GM21423 (cell line): Measurements from ENCODE around the gene SRL.

Source experiments
- ATAC-seq: cut with Tn5 transposase; IDR thresholded peaks from one replicate; pipeline ENCODE4 v1.9.1; 2021; ENCODE audit warnings: mild to moderate bottlenecking, moderate library complexity; ENCODE audit not compliant: unreplicated experiment

The SRL gene

DNA sequence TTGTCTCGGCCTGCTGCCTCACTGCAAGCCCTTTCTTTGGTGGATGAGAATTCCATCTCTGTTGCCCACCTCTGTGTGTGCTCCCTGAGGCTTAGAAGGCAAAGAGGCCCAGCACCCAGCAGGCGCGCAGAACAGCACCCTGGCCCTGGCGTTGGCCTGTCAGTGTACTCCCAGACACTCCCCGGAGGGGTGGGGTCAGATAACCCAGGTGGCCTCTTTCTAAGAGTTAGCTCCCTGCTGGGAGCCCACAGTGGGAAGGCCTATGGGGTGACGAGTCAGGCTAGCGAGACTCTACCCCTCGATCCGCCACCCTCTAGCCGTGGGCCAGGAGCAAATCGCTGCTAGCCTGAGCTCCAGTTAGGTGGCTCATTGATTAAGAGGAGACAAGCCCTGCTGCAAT lies 38.1 kb downstream of the SRL start:
- ATAC-seq = no peak

DNA sequence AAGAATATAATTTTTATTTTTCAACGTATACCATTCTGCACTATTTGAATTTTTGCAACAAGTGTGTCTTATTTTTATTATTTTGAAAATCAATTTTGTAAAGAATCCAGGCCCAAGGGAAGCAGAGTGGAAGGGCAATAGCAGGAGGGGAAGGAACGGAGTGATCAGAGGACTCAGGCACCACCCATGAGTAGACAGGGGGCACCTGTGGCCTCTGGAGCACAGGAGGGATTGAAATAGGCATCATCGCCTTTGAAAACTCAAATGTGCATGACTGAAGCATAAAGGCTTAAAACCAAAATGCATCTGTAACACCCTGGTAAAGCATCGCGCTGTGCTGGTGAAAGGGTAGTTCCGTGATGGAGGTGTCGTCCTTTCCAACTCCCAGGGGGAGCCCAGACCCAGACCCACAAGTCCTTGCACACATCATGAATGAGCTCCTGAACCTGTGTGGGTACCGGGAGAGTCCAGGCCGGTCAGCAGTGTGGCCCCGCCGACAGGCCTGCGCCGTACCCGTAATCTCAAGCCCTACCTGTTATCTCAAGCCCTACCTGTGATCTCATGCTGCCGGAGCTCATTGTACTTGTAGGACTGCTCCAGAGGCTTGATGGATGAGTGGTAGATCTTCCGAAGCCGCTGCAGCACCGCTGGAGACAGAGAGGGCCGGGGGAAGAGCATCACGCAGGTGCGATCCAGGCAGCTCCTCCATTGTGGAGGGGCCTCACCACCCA lies 39.1 kb downstream of the SRL start:
- no peak for ATAC-seq

DNA sequence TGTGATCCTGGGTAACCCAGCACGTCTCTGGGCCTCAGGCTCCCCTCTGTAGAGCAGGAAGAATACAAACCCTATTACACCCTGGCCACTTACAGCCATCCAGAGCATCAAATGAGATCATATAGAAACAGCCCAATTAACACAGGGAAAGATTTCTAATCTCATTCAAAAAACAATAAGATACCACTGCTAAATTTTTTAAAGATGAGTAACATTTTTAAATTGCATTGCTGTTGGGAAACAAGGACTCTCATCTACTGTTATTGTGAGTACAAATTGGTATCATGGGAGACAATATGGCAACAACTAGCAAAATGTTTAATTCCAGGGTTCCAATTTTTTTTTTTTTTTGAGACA lies 41.1 kb downstream of the SRL start:
- no peak for ATAC-seq

DNA sequence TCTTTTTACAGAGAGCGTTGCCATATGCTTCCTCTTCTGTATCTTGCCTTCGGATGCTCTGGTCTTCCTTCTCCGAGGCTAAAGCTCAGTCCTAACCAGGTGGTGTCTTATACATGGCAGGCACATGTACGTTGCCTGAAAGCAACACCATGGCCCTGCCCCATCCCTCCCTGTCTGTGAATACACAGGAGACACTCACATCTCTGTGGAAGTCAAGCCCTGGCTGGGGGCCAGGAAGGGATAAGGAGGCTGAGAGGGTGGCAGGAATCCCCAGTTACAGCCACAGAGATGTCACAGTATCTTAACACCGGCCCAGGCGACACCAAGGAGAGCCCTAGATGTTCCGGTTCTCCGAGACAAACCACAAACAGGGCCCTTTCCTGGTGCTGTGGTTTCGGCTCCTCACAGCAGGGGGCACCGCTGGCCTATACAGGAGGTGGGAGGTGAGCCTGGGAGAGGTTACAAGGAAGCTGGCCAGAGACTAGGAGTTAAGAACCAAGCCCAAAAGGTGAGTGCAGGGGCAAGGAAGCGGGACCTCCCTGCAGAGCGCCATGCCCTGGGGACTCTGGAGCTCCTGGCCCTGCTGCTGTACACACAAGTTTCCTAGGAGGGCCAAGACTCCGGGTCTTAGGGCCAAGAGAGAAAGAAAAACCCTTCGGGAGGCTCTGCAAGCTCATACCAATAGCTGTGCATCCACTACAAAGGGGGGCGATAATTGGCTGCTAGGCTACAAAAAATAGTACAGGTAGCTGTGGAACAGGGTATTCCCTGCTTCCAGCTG lies 41.7 kb downstream of the SRL start:
- no peak for ATAC-seq

DNA sequence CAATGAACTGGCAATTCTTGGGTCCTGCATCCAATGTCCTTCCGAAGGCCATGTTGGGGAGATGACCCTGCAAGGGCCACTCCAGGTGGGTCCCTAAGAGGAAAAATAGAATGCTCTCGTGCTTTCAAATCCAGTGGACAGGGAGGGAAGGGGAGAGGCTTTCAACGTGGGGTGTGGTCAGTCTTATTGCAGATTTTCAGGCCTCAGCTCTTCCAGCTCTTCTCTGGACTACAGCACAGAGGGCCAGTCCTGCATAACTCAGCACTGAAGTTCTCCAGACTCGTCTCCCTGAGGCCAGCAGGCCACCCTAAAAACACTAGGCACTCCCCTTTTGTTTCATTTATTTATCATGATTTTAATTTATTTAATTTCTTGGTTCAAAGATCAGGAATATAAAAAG lies 43.1 kb downstream of the SRL start:
- no peak for ATAC-seq

DNA sequence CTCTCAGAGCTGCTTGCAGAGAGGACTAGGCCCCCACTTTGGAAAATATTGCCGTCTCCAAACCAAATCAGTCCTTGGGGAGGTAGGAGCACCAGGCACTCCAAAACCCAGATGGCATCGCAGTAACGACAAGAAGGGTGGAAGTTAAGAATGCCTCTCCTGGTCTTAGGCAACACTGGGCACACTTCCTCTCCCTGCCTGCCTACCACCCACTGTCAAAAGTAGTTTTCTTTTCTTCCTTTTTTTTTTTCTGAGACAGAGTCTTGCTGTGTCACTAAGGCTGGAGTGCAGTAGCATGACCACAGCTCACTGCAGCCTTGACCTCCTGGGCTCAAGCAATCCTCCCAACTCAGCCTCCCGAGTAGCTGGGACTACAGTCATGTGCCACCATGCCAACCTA lies 47.2 kb downstream of the SRL start:
- no peak for ATAC-seq

DNA sequence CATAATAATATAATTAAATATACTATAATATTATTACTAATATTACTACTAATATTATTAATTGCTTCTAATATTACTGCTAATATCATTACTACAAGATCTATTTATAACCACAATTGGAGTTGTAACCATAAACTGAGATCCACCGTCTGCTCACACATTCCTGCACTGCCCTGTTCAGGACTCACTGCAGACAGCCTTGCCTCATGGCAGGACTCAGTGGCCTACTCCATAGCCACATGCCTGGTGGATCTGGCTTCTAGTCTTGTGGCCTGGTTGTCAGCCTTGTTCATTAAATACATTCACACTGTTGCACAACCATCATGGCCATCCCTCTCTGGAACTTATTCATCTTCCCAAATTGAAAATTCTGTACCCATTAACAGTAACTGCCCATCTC lies 48.0 kb downstream of the SRL start:
- ATAC-seq = no peak

DNA sequence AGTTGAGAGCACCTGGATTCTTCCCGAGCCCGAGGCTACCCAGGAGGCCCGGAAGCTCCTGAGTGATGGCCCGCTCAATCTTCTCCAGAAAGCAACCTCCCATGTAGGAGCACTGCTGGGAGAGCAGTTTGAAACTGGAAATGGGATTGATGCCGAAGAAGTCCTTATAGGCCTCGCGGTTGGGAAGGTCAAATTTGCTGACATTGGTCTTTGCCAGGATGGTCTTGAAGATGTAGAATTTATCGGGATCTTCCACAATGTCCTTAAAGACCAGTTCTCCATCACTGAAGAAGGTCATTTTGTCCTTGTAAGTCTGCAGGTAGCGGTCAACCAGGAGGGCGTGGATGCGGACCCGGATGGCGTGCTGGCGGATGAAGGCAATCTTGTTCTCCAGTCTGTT lies 49.7 kb downstream of the SRL start:
- no peak for ATAC-seq

DNA sequence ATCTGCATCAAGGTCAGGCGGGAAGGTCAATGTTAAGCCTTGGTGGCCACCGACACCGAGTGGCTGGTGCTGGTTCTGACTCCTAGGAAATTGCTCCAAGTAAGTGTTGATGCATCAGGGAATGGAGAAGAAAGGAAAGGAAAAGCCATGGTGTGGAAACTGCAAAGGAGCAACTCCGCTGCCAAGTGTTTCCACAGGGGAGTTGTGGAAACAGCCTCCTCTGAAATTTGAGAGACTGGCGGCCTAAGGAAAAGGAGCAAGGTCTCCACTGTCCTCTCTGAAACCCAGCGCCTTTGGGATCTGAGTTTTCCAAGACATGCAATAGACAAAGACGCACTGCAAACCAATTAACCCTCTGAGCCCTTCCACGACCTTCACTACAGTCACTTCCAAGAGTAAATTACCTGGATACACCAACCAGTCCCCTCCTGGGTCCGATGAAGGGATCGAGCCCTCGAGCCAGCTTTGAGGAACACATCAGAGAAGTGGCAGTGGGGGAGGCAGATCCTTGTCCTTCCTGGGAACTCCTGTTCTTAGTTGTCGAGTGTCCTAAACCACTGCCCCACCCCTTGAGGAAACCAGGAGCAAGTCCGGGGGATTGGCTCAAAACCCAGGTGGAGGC lies 51.1 kb downstream of the SRL start:
- ATAC-seq = no peak

DNA sequence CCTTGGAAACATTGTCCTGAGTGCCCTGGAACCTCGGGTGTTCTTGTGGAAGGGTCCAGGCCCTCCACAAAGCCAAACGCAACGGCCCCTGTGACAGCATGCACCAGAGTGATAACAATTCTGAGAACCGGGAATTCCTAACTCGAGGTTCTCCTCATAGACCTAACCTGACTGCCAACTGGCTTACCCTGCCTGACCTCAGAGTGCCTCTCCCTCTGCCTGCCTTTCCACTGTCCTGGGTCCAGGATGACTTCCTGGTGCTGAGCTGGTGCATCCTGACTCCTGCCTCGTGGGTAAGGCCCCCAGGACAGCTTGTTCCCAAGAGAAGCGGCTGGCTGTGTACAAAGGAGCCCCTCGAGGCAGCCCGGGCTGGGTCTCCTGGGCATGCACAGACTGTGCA lies 51.8 kb downstream of the SRL start:
- no peak for ATAC-seq

DNA sequence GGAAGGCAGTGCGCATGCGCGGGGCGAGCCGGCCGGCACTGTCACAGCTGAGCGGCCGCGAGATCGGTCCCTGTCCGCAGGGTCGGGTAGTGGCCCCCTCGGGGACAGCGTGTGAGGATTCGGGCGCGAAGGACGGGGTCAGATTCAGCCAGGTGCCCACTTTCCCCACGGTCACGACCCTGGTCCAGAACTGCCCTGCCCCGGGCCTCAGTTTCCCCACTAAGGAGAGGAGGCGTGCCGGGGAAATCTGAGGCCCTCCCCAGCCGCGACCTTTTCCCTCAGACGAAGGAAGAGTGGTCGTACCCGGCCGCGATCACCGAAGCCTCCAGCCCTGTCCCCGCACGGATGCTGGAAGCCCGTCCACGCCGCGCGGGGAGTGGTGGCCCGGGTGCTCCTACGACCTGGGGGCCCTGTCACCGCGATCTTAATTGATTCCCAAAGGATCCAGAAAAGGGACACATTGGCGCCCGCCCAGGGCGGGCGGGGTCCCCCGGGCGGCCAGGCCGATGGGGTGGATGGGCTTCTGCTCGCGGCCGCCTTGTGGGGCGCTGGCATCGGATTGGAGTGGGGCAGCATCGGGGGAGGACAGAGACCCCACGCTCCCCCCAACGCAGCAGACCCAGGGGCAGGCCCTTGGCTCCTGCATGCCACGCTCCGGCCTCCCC lies 57.7 kb downstream of the SRL start:
- ATAC-seq = peak; percentile 2

DNA sequence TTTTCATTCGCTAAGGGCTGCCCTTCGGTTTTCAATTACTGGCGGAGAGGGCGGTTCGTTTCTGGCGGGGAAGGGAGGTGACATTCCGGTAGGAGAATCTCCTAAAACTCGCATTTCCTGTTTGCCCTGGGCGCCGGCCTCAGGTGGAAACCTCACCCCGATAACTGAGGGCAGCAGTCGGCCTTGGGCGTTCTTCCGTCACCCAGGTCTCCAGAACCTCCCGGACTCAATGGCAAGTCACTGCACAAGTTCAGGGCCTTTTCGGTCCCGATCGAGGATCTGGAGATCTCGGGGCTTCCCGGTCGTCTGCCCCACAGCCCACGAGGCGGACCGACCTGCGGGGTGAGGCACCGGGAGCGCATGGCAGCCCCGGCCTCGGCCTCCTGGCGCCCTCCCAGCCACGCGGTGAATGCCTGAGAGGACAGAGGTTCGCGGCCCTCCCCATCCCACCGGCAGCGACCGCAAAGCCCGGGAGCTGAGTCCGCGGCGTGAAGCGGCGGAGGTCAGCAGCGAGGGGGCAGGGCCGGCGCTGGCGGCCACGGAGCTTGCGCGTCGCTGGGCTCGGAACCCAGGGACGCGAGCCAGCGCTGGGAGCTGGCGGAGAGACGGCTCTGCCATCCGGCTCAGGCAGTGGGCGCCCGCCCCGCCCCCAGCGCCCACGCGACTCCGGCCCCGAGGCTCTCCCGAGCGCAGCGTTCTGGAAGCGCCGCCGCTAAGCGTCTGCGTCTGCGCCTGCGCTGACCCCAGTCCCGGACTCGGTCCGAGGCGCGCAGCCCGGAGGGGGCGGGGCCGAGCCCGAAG lies 58.4 kb downstream of the SRL start:
- ATAC-seq = peak; percentile 77

DNA sequence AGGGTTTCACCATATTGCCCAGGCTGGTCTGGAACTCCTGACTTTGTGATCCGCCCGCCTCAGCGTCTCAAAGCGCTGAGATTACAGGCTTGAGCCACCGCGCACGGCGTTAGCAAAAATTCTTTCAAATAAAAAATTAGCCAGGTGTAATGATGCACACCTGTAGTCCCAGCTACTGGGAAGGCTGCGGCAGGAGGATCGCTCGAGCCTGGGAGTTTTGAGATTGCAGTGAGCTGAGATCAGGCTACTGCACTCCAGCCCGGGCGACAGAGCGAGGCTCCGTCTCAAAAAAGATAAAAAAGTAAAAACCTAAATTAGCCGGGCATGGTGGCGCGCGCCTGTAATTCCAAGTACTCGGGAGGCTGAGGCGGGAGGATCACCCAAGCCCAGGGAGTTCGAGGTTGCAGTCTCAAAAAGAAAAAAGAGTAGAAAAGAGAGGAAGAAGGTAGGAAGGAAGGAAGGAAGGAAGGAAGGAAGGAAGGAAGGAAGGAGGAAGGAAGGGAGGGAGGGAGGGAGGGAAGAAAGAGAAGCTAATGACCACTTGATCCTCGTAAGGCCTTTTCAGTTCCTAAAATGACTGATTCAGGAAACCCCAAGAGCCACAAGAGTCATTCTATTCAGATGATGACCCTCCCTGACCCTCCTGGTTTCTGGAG lies 59.2 kb downstream of the SRL start:
- ATAC-seq = peak; percentile 39

DNA sequence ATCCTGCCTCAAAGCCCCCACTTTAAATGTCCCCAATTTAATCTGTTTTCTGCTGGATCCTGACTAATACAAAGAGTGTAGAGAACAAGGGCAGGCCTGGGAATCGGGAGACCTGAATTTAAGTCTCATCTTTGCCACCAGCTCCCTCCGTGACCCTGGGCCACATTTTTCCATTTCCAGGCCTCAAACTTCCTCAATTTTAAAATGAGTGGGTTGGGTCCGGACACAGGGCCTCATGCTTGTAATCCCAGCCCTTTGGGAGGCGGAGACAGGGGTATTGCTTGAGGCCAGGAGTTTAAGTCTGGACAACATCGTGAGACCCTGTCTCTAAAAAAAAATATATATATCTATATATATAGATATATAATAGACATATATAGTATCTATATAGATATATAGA lies 61.4 kb downstream of the SRL start:
- no peak for ATAC-seq

DNA sequence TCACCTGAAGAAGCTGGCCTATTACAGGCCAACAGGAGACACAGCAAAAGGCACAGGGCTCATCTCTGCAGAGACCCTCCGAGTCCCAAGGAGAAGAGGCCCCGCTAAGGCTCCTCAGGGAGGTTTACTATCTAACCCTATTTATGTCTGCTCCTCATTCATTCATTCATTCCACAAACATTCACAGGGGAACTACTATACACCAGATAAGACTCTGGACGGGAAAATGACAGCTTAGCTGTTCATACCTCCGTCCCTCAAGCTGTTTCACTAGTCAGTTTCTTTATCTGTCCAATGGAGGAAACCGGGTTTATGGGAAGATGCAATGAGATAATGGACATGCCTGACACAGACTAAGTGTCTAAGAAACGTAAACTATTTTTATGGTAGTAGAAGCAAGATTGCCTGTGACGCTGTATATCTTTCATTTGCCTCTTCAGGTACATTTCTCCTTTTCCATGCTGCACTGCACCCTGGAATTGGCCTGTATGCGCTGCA lies 62.1 kb downstream of the SRL start:
- no peak for ATAC-seq

DNA sequence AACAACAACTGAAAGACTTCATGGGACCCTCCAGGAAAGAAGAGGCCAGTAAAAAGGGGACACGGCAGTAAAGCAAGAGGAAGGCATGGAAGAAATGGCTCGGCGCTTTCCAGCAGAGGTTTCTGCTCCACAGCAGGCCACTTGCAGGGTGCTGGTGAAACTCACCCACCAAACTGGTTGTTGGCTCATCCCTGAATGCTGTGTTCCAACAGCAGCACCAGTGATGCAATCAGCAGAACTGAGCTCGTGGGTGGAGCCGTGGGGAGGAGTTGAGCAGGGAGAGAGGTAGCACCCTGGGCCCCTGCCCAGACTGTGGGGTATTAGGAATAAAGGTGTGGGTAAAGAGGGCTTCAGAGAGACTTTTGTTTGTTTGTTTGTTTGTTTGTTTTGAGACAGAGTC lies 62.9 kb downstream of the SRL start:
- ATAC-seq = no peak

DNA sequence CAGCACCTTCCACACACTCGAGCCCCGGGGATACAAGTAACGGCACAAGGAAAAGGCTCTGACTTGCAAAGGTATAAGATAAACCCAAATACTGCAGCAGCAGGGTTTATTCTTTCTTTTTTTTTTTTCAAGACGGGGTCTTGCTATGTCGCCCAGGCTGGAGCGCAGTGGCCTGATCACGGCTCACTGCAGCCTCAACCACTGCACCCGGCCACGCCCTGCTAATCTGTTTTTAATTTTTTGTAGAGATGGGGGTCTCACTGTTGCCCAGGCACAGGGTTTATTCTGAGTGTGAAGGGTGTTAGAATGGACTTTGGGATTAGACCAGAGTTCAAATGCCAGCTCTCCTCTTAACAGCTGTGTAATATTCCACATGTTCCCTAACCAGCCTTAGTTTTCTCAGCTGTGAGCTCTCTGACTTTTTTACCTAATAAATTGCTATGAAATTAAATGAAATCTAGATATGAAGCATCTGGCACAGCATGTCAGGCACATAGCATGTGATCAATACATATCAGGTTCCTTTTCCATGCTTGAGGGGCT lies 63.3 kb downstream of the SRL start:
- no peak for ATAC-seq

DNA sequence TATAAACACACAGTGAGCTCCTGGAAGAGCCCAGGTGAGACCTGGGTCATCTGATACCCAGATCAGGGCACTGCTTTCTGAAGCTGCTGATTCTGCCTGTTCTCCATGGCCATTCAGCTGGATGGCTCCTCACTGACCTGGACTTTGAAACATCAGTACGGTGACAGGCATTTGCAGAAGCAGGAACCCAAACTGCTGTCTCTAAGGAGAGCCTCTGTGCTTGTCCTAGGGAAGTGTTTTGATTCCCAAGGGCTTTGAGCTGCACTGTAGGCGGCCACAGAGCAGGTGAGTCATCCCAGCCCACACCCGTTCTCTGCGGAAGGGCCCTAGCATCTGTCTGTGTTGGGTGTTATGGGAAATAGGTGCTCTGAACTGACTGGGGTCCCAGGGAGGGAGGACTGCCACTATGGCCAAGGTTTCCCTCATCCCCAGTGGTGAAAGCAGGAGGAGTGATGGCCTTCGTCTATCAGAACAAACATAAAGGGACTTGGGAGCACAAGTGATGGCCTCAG lies 64.9 kb downstream of the SRL start:
- ATAC-seq = peak; percentile 67

DNA sequence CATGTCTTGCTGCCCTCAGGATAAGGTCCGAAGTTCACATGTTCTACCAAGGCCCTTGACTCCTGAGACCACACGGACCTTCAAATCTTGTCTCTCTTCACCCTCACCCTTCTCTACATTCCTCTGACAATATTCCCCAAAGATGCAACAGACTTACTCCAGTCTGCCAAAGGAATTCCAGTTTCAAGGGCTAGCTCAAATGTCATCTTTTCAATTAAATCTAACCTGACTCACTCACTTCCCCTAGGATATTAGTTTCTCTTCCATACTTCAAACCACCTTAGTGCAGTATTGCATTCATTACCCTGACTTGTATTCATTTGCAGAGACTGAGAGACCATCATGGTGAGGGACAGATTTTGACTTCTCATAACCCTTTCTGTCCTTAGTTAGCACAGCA lies 66.0 kb downstream of the SRL start:
- no peak for ATAC-seq

DNA sequence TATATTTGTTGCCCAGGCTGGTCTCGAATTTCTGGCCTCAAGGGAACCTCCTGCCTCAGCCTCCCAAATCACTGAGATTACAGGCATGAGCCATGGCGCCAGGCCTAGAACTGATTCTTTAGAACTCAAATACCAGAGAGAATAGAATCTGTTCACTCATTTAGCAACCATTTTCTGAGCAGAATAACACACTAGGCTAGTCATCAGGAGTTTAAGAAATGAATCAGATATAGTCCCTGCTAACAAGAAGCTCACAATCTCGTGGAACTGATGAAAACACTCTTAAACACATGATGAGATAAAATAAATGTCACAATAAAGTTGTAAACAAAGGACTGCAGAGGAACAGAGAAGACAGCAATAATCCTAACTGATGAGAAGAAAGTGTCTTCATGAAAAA lies 69.8 kb downstream of the SRL start:
- ATAC-seq = no peak
